Measurements from ENCODE around the gene NAT8L. TPM values are rescaled to one million over a fixed set of nuclear protein-coding genes. Genes with fewer than 3 reads are reported as not detected.

Gene NAT8L
- total and polyA plus RNA-seq, 4 donors, result 8.8 to 62.2 (median 37.1) TPM

DNA sequence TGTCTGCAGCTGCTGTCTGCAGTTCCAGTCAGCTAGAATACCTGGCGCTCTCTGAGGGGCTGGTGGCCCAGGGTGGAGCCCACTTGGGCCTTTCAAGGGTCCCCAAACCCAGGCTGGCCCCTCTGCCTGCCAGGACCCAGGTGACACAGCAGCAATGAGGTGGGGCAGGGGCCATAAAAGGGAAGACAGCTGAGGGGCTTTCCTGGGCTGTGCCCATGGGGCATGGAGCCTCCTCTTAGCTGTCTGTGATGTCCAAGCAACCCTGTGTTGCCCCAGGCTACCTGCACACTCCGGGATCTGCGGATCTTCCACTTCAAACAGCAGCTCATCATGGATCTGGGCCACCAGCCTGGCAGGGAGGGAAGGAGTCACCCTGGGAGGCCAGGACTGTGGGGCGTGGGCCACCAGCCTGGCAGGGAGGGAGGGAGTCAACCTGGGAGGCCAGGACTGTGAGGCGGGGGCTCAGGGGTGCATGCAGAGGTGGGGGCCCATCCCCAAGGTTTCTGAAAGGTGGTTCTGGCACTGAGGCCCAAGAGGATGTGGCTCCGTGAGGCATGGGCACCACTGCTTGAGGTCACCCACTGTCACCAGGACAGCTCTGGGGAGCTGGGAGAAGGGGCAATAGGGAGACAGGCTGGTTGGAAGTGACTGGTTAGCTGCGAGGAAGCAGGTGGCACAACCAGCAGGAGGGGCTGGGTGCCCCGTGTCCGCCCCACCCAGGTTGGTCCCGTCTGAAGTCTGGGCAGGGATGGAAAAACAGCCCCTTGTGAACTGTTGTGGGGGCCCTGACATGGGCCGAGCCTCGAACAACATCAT is 16.3 kb downstream of the NAT8L start:
- Histone ChIP-seq H3K27me3 (ENCODE audit: control insufficient read depth, insufficient read depth, low read length) (no peaks in the 10 kb centered on the region), H3K36me3 (ENCODE audit: control insufficient read depth, insufficient read depth, low read length) (peaks cover 28% of the 10 kb centered on the region), H3K4me3 (ENCODE audit: low read depth, low read length) (no peak overlapping the region), H3K27ac (ENCODE audit: low read depth, low read length) (no peak overlapping the region), H3K4me1 (ENCODE audit: control insufficient read depth, insufficient read depth, low read length) (peaks cover 58% of the 10 kb centered on the region), H3K9me3 (ENCODE audit: control insufficient read depth, insufficient read depth, low read length) (no peaks in the 10 kb centered on the region)
- no peak for DNase-seq (ENCODE audit: low read depth in 4 of 6, low spot score in 6 of 6)
- WGBS (ENCODE audit: insufficient coverage), result 91% methylated on average over 10 of the region's 12 CpGs

- H3K27me3 ChIP-seq (ENCODE audit: control insufficient read depth, insufficient read depth, low read length), result no peaks in the 10 kb centered on the region
- peaks cover 49% of the 10 kb centered on the region for H3K4me1 ChIP-seq (ENCODE audit: control insufficient read depth, insufficient read depth, low read length)
- no peak for DNase-seq (ENCODE audit: low read depth in 4 of 6, low spot score in 6 of 6)
- WGBS (ENCODE audit: insufficient coverage), result 94% methylated on average over 27 of the region's 31 CpGs
- H3K27ac ChIP-seq (ENCODE audit: low read depth, low read length), result no peak overlapping the region
- peaks cover 26% of the 10 kb centered on the region for H3K36me3 ChIP-seq (ENCODE audit: control insufficient read depth, insufficient read depth, low read length)
- H3K4me3 ChIP-seq (ENCODE audit: low read depth, low read length), result no peak overlapping the region
- no peaks in the 10 kb centered on the region for H3K9me3 ChIP-seq (ENCODE audit: control insufficient read depth, insufficient read depth, low read length)
Observed at GRCh38 chr4:2075987-2076907, 17.1 kb downstream of the NAT8L start.

GRCh38 chr4:2076908-2077536 is 17.9 kb downstream of the NAT8L start:
- Histone ChIP-seq H3K4me1 (ENCODE audit: control insufficient read depth, insufficient read depth, low read length) (peaks cover 41% of the 10 kb centered on the region), H3K36me3 (ENCODE audit: control insufficient read depth, insufficient read depth, low read length) (peaks cover 25% of the 10 kb centered on the region), H3K27me3 (ENCODE audit: control insufficient read depth, insufficient read depth, low read length) (no peaks in the 10 kb centered on the region), H3K4me3 (ENCODE audit: low read depth, low read length) (no peak overlapping the region), H3K27ac (ENCODE audit: low read depth, low read length) (no peak overlapping the region), H3K9me3 (ENCODE audit: control insufficient read depth, insufficient read depth, low read length) (no peaks in the 10 kb centered on the region)
- 63% methylated on average over 9 of the region's 9 CpGs for WGBS (ENCODE audit: insufficient coverage)
- DNase-seq (ENCODE audit: low read depth in 4 of 6, low spot score in 6 of 6), result no peak

GRCh38 chr4:2077537-2078460 is 18.7 kb downstream of the NAT8L start:
- Histone ChIP-seq H3K4me1 (ENCODE audit: control insufficient read depth, insufficient read depth, low read length) (peaks cover 33% of the 10 kb centered on the region), H3K36me3 (ENCODE audit: control insufficient read depth, insufficient read depth, low read length) (peaks cover 21% of the 10 kb centered on the region), H3K9me3 (ENCODE audit: control insufficient read depth, insufficient read depth, low read length) (no peaks in the 10 kb centered on the region), H3K27me3 (ENCODE audit: control insufficient read depth, insufficient read depth, low read length) (no peaks in the 10 kb centered on the region), H3K4me3 (ENCODE audit: low read depth, low read length) (no peak overlapping the region), H3K27ac (ENCODE audit: low read depth, low read length) (no peak overlapping the region)
- 81% methylated on average over 14 of the region's 17 CpGs for WGBS (ENCODE audit: insufficient coverage)
- no peak for DNase-seq (ENCODE audit: low read depth in 4 of 6, low spot score in 6 of 6)

DNA sequence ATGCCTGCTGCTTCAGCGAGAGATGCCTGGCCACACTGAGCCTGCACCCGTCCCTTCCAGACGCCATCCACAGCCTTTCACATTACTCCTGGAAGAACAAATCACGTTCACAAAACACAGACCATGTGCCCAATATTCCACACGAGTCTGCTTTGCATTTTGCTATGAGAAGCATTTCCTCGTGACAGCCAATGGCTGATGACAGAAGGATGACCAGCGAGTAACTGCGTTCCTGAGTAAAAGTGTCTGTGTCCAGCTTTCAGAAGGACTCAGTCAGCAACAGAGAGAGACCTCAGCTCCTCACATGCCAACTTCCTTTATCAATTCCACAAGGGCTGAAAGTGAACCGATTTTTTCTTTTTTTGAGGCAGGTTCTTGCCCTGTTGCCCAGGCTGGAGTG is 19.5 kb downstream of the NAT8L start:
- H3K4me3 ChIP-seq (ENCODE audit: low read depth, low read length), result no peak overlapping the region
- no peaks in the 10 kb centered on the region for H3K9me3 ChIP-seq (ENCODE audit: control insufficient read depth, insufficient read depth, low read length)
- peaks cover 15% of the 10 kb centered on the region for H3K36me3 ChIP-seq (ENCODE audit: control insufficient read depth, insufficient read depth, low read length)
- WGBS (ENCODE audit: insufficient coverage), result 64% methylated on average over 6 of the region's 9 CpGs
- peaks cover 26% of the 10 kb centered on the region for H3K4me1 ChIP-seq (ENCODE audit: control insufficient read depth, insufficient read depth, low read length)
- no peaks in the 10 kb centered on the region for H3K27me3 ChIP-seq (ENCODE audit: control insufficient read depth, insufficient read depth, low read length)
- DNase-seq (ENCODE audit: low read depth in 4 of 6, low spot score in 6 of 6), result no peak
- no peak overlapping the region for H3K27ac ChIP-seq (ENCODE audit: low read depth, low read length)

DNA sequence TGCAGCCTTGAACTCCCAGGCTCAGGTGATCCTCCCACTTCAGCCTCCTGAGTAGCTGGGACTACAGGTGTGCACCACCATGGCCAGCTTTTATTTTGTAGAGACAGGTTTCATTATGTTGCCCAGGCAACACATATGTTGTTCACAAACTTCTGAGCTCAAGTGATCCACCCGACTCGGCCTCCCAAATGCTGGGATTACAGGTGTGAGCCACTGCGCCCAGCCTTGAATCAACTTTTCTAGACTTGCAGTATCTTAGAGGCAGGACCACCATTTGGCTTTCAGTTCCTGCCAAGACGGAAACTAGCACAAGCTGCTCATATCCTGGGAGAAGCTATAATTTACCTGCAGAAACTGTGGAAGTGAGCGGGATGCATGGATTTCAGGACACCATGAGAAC is 19.9 kb downstream of the NAT8L start:
- WGBS (ENCODE audit: insufficient coverage), result 88% methylated on average over 4 of the region's 5 CpGs
- no peak for DNase-seq (ENCODE audit: low read depth in 4 of 6, low spot score in 6 of 6)
- Histone ChIP-seq H3K4me1 (ENCODE audit: control insufficient read depth, insufficient read depth, low read length) (peaks cover 21% of the 10 kb centered on the region), H3K4me3 (ENCODE audit: low read depth, low read length) (no peak overlapping the region), H3K36me3 (ENCODE audit: control insufficient read depth, insufficient read depth, low read length) (peaks cover 16% of the 10 kb centered on the region), H3K27ac (ENCODE audit: low read depth, low read length) (no peak overlapping the region), H3K27me3 (ENCODE audit: control insufficient read depth, insufficient read depth, low read length) (no peaks in the 10 kb centered on the region), H3K9me3 (ENCODE audit: control insufficient read depth, insufficient read depth, low read length) (no peaks in the 10 kb centered on the region)

DNA sequence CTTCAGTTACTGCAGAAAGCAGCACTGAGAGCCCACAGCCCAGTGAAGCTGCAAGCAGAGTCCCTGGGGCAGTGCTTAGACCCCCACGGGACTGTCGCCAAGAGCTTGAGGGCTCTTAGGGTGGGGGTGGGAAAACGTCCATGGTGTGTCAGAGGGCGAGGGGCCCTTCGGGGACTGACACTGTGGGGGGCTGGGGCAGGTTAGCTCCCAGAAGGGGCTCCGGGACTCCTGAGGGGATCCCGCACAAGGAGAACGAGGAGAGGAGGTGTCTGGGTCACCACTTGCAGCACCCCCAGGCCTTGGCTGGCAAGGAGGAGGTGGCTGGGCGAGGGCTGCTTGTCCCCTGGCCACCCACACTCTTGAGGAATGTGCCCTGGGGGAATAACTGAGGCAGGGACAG is 20.8 kb downstream of the NAT8L start:
- Histone ChIP-seq H3K4me3 (ENCODE audit: low read depth, low read length) (no peak overlapping the region), H3K36me3 (ENCODE audit: control insufficient read depth, insufficient read depth, low read length) (peaks cover 19% of the 10 kb centered on the region), H3K4me1 (ENCODE audit: control insufficient read depth, insufficient read depth, low read length) (peaks cover 19% of the 10 kb centered on the region), H3K27ac (ENCODE audit: low read depth, low read length) (no peak overlapping the region), H3K9me3 (ENCODE audit: control insufficient read depth, insufficient read depth, low read length) (no peaks in the 10 kb centered on the region), H3K27me3 (ENCODE audit: control insufficient read depth, insufficient read depth, low read length) (no peaks in the 10 kb centered on the region)
- no peak for DNase-seq (ENCODE audit: low read depth in 4 of 6, low spot score in 6 of 6)
- whole genome bisulfite sequencing (ENCODE audit: insufficient coverage), result 81% methylated on average over 9 of the region's 9 CpGs

GRCh38 chr4:2080429-2081300 is 21.5 kb downstream of the NAT8L start:
- no peaks in the 10 kb centered on the region for H3K9me3 ChIP-seq (ENCODE audit: control insufficient read depth, insufficient read depth, low read length)
- H3K27ac ChIP-seq (ENCODE audit: low read depth, low read length), result no peak overlapping the region
- H3K4me3 ChIP-seq (ENCODE audit: low read depth, low read length), result no peak overlapping the region
- no peaks in the 10 kb centered on the region for H3K27me3 ChIP-seq (ENCODE audit: control insufficient read depth, insufficient read depth, low read length)
- no peak for DNase-seq (ENCODE audit: low read depth in 4 of 6, low spot score in 6 of 6)
- H3K36me3 ChIP-seq (ENCODE audit: control insufficient read depth, insufficient read depth, low read length), result peaks cover 19% of the 10 kb centered on the region
- WGBS (ENCODE audit: insufficient coverage), result 92% methylated on average over 17 of the region's 19 CpGs
- peaks cover 19% of the 10 kb centered on the region for H3K4me1 ChIP-seq (ENCODE audit: control insufficient read depth, insufficient read depth, low read length)

Measured in spinal cord (tissue), 10 donors.